ENCODE measurements around the gene SLIT3.

Gene SLIT3

GRCh38 chr5:169281625-169282024 is 19.3 kb downstream of the SLIT3 start:
- CTCF ChIA-PET = interaction anchor here (0.5 to 0.6 kb wide), 2 partner anchors 277 to 1892 kb away, joined by 3 read pairs; no protein-coding TSS in a partner anchor
- Histone ChIP-seq H3K36me3 (ENCODE audit: control insufficient read depth in 2 of 2, insufficient read depth in 1 of 2, low read length in 2 of 2) (no peaks in the 10 kb centered on the region), H3K9me3 (ENCODE audit: control insufficient read depth, insufficient read depth, low read depth, low read length) (no peaks in the 10 kb centered on the region), H3K4me1 (ENCODE audit: control insufficient read depth, insufficient read depth, low read length) (no peaks in the 10 kb centered on the region), H3K4me3 (ENCODE audit: low read depth, low read length) (no peak overlapping the region), H3K27ac (ENCODE audit: extremely low read depth, low read depth, low read length) (no peak overlapping the region)
- no peak for TF ChIP-seq KLF7 (tag by site-specific recombination; IDR thresholded peaks at IDR 0.05; ENCODE audit: borderline replicate concordance)
- POLR2A ChIA-PET = no interaction called here

- ChIA-PET CTCF (interaction anchor here (1.0 kb wide), 1 partner anchor 574 kb away, joined by 3 read pairs; no protein-coding TSS in a partner anchor), POLR2A (no interaction called here)
These were observed 20.2 kb downstream of the SLIT3 start for GRCh38 chr5:169280696-169281095.

DNA sequence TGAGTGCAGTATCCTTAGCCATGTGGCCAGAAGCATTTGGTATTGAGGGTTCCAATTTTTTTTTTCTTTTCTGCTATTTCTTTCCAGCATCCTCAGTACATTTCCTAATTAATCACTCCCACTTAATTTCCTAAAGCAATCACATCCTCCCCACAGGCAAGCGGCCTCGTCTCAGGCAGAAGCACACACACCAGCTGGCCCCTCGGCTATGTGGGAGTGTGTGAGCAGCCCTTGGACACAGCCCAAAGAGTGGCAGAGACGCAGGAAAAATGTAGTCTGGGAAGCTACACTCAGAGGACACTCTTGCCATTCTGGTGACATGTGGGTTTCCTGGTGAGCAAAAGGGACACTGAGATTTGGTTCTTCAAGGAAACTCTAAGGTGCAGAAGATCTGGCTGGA is 20.7 kb downstream of the SLIT3 start:
- Histone ChIP-seq H3K36me3 (ENCODE audit: control insufficient read depth in 2 of 2, insufficient read depth in 1 of 2, low read length in 2 of 2) (no peaks in the 10 kb centered on the region), H3K27ac (ENCODE audit: extremely low read depth, low read depth, low read length) (no peak overlapping the region), H3K9me3 (ENCODE audit: control insufficient read depth, insufficient read depth, low read depth, low read length) (no peaks in the 10 kb centered on the region), H3K4me3 (ENCODE audit: low read depth, low read length) (no peak overlapping the region), H3K4me1 (ENCODE audit: control insufficient read depth, insufficient read depth, low read length) (no peaks in the 10 kb centered on the region)
- ChIA-PET CTCF (interaction anchor here (1.0 kb wide), 1 partner anchor 574 kb away, joined by 3 read pairs; no protein-coding TSS in a partner anchor), POLR2A (no interaction called here)
- TF ChIP-seq KLF7 (tag by site-specific recombination; IDR thresholded peaks at IDR 0.05; ENCODE audit: borderline replicate concordance) (no peak), ZNF473 (tag by site-specific recombination; IDR thresholded peaks at IDR 0.05) (no peak), SP2 (tag by site-specific recombination; IDR thresholded peaks at IDR 0.05) (no peak), IKZF3 (tag by site-specific recombination; IDR thresholded peaks at IDR 0.05) (no peak), ZNF530 (tag by site-specific recombination; IDR thresholded peaks at IDR 0.05; ENCODE audit: low read depth) (no peak), ZXDB (tag by site-specific recombination; IDR thresholded peaks at IDR 0.05) (no peak), OVOL3 (tag by site-specific recombination; IDR thresholded peaks at IDR 0.05) (no peak), ZNF701 (tag by site-specific recombination; IDR thresholded peaks at IDR 0.05) (no peak), HOXA7 (CRISPR knock-in tag; IDR thresholded peaks at IDR 0.05; ENCODE audit: borderline replicate concordance) (no peak), TCF7L2 (IDR thresholded peaks at IDR 0.05; ENCODE audit: borderline replicate concordance, low read depth, low read length) (no peak), ZNF639 (tag by site-specific recombination; IDR thresholded peaks at IDR 0.05) (no peak), SALL2 (tag by site-specific recombination; IDR thresholded peaks at IDR 0.05; ENCODE audit: borderline replicate concordance) (no peak), MZF1 (tag by site-specific recombination; IDR thresholded peaks at IDR 0.05; ENCODE audit: borderline replicate concordance) (no peak), ZNF529 (tag by site-specific recombination; IDR thresholded peaks at IDR 0.05; ENCODE audit: insufficient replicate concordance) (no peak), ZNF791 (tag by site-specific recombination; IDR thresholded peaks at IDR 0.05) (no peak), ZNF571 (tag by site-specific recombination; IDR thresholded peaks at IDR 0.05) (no peak), SCRT1 (tag by site-specific recombination; IDR thresholded peaks at IDR 0.05; ENCODE audit: borderline replicate concordance) (no peak), ZBTB48 (tag by site-specific recombination; IDR thresholded peaks at IDR 0.05) (no peak)
- TF ChIP-seq, protein P1, sequence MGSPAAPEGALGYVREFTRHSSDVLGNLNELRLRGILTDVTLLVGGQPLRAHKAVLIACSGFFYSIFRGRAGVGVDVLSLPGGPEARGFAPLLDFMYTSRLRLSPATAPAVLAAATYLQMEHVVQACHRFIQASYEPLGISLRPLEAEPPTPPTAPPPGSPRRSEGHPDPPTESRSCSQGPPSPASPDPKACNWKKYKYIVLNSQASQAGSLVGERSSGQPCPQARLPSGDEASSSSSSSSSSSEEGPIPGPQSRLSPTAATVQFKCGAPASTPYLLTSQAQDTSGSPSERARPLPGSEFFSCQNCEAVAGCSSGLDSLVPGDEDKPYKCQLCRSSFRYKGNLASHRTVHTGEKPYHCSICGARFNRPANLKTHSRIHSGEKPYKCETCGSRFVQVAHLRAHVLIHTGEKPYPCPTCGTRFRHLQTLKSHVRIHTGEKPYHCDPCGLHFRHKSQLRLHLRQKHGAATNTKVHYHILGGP (tag by site-specific recombination; IDR thresholded peaks at IDR 0.05) = no peak

More at GRCh38 chr5:169280696-169281095, 20.2 kb downstream of the SLIT3 start:
- H3K36me3 ChIP-seq (ENCODE audit: control insufficient read depth in 2 of 2, insufficient read depth in 1 of 2, low read length in 2 of 2) = no peaks in the 10 kb centered on the region
- no peaks in the 10 kb centered on the region for H3K9me3 ChIP-seq (ENCODE audit: control insufficient read depth, insufficient read depth, low read depth, low read length)
- no peak overlapping the region for H3K4me3 ChIP-seq (ENCODE audit: low read depth, low read length)
- TF ChIP-seq PRDM1 (tag by site-specific recombination; IDR thresholded peaks at IDR 0.05) = no peak
- no peak for TF ChIP-seq ZNF624 (tag by site-specific recombination; IDR thresholded peaks at IDR 0.05)
- no peak overlapping the region for H3K27ac ChIP-seq (ENCODE audit: extremely low read depth, low read depth, low read length)
- H3K4me1 ChIP-seq (ENCODE audit: control insufficient read depth, insufficient read depth, low read length) = no peaks in the 10 kb centered on the region
